Prostate gland (tissue), 2 donors: Measurements from ENCODE around the gene NEMF.
"Not testable (repeated sequence)": the region's sequence is repeated elsewhere in the genome, so short reads cannot be mapped to it uniquely, and the experiment has no call there.

Source experiments
- CTCF ChIP-seq, 4 experiments: fragments of 200-600 bp in 2 of 4; fragments of 450-650 bp in 2 of 4; sonication (generic) in 2 of 4; IDR thresholded peaks; 1 replicate in 3 of 4; 2 replicates in 1 of 4; pipeline ENCODE4 v1.5.1; 2016 to 2019; ENCODE audit warnings: antibody characterized with exemption in 4 of 4, mild to moderate bottlenecking in 2 of 4, moderate library complexity in 2 of 4
- POLR2A ChIP-seq: fragments of 450-650 bp; IDR thresholded peaks from one replicate; pipeline ENCODE4 v1.6.1; 2016; ENCODE audit warnings: antibody characterized with exemption, mild to moderate bottlenecking
- POLR2AphosphoS5 ChIP-seq: sonication (generic); formaldehyde crosslinking; IDR thresholded peaks from one replicate; pipeline ENCODE4 v1.6.1; 2017; ENCODE audit warnings: antibody characterized with exemption

- TF ChIP-seq CTCF (IDR thresholded peaks at IDR 0.05); POLR2A; POLR2AphosphoS5: not testable (repeated sequence)
Measured at GRCh38 chr14:49781040-49781439, 71.5 kb downstream of the NEMF start.
